ENCODE results near the gene C20orf202.

C20orf202 gene

DNA sequence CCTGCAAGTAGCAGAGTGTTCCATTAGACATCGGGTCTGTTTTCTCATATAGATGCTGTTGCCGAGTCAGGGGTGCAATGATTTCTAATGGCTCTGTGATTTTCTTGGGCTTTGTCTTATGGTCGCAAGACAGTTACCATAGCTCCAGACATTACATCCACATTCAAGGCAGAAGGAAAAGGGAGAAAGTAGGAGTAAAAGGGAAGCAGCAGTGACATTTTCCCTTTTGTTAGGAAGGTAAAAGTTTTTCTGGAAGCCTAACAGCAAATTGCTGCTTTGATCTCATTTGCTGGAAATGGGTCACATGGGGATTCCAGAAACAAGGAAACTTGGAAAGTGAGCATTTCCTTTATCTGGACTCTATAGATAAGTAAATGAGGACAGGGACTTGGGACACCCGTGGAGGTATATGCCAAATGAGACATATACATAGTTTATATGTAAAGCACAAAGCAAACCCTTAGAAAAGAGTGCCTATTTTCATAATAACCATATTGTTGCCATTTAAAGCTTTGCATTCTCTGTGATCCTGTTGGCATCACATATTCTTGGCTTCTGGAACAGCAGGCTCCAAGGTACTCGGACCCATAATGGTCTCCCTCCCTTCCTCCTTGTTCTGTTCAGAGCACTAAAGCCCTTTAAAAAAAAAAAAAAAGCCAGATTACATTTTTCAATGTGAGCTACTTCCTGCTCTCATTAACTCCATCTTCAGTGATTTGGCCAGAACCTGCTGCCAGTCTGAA is at the start of gene C20orf202:
Gene C20orf202 (plus strand): TSS at position 693 of the 743 bp plus-strand sequence. CDS start 132 bp downstream, outside the sequence.
- no peak for DNase-seq
- TF ChIP-seq POLR2A (IDR thresholded peaks at IDR 0.05; ENCODE audit: low read length): no peak
- TF ChIP-seq GATA1 (IDR thresholded peaks at IDR 0.05; ENCODE audit: low read depth, low read length): no peak

DNA sequence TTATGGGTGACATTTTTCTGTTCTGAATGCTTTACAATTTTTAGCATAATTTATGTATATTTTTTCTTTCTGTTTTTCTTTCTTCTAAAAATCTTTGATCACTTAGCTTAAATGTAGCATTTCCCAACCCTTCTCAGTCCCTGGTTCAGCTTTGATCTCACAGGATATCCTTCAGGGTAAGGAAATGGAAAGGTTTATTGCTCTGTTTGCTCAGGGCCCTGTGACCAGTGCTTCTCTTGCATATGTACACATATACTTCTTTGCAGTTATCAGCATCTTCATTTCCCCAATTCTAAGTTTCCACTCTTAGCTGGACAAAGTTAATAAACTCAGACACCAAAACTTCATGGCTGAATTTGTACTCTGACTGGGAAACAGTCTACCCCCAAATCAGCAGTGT is 49.0 kb upstream of the C20orf202 start:
- DNase-seq: no peak
- TF ChIP-seq GATA1 (IDR thresholded peaks at IDR 0.05; ENCODE audit: low read depth, low read length): no peak
- TF ChIP-seq POLR2A (IDR thresholded peaks at IDR 0.05; ENCODE audit: low read length): no peak

DNA sequence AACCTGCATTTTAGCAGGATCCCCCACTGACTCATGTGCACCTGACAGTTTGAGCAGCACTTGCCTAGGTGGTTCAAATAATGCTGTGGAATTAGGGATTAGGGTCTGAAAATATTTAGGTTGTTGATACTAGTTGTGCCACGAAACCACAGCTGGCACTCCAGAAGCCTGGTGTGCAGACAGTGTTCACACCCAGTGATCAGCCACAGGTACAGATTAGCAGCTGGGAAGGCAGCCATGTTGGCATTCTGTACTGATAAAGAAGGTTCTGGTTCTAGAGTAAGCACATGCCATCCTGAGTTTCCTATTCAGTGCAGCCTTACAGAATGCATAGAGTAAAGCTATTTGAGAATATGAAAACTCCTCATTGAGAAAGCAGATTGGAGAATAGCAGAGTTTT is 48.6 kb upstream of the C20orf202 start:
- DNase-seq: peak in 1 of 2 experiments; percentile 14
- no peak for TF ChIP-seq GATA1 (IDR thresholded peaks at IDR 0.05; ENCODE audit: low read depth, low read length)
- no peak for TF ChIP-seq POLR2A (IDR thresholded peaks at IDR 0.05; ENCODE audit: low read length)

- DNase-seq: no peak
- TF ChIP-seq POLR2A (IDR thresholded peaks at IDR 0.05; ENCODE audit: low read length) (no peak), GATA1 (IDR thresholded peaks at IDR 0.05; ENCODE audit: low read depth, low read length) (no peak)
Observed at GRCh38 chr20:1155342-1155741, 47.9 kb upstream of the C20orf202 start.

GRCh38 chr20:1160496-1160895 is 42.8 kb upstream of the C20orf202 start:
- DNase-seq: no peak
- TF ChIP-seq GATA1 (IDR thresholded peaks at IDR 0.05; ENCODE audit: low read depth, low read length) (no peak), POLR2A (IDR thresholded peaks at IDR 0.05; ENCODE audit: low read length) (no peak)

DNA sequence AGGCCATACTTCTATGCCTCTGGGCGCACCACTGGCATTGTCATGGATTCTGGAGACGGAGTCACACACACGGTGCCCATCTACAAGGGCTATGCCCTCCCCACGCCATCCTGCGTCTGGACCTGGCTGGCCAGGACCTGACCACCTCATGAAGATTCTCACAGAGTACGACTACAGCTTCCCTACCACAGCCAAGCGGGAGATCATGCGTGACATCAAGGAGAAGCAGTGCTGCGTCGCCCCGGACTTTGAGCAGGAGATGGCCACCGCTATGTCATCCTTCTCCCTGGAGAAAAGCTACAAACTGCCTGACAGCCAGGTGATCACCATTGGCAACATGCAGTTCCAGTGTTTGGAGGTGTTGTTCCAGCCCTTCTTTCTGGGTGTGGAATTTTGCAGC is 42.3 kb upstream of the C20orf202 start:
- TF ChIP-seq GATA1 (IDR thresholded peaks at IDR 0.05; ENCODE audit: low read depth, low read length) (no peak), POLR2A (IDR thresholded peaks at IDR 0.05; ENCODE audit: low read length) (no peak)
- DNase-seq: no peak

GRCh38 chr20:1163105-1163504 is 40.1 kb upstream of the C20orf202 start:
- TF ChIP-seq POLR2A (IDR thresholded peaks at IDR 0.05; ENCODE audit: low read length): no peak
- TF ChIP-seq GATA1 (IDR thresholded peaks at IDR 0.05; ENCODE audit: low read depth, low read length): no peak
- no peak for DNase-seq

DNA sequence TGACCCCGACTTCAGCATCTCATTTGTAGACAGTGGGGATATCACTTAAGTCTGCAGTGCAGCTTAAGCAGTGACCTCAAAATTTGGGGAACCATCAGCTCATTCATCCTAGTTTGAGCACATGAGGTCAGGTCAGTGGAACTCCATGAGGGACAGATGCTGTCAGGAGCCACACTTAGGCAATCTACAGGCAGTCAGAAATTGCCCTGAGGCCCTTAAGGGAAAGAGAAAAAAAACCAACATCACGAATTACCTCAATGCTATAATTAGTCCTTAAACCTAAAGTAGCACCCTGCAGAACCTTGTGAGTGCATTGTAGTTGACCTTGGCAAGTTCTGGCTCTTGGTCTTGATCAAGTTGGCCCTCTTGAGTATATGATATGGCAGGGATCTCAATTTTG is 39.6 kb upstream of the C20orf202 start:
- DNase-seq: no peak
- TF ChIP-seq GATA1 (IDR thresholded peaks at IDR 0.05; ENCODE audit: low read depth, low read length): no peak
- TF ChIP-seq POLR2A (IDR thresholded peaks at IDR 0.05; ENCODE audit: low read length): no peak

- TF ChIP-seq GATA1 (IDR thresholded peaks at IDR 0.05; ENCODE audit: low read depth, low read length): no peak
- no peak for TF ChIP-seq POLR2A (IDR thresholded peaks at IDR 0.05; ENCODE audit: low read length)
- peak; percentile 14 to 17 for DNase-seq
Observed at GRCh38 chr20:1164871-1165270, 38.4 kb upstream of the C20orf202 start.

DNA sequence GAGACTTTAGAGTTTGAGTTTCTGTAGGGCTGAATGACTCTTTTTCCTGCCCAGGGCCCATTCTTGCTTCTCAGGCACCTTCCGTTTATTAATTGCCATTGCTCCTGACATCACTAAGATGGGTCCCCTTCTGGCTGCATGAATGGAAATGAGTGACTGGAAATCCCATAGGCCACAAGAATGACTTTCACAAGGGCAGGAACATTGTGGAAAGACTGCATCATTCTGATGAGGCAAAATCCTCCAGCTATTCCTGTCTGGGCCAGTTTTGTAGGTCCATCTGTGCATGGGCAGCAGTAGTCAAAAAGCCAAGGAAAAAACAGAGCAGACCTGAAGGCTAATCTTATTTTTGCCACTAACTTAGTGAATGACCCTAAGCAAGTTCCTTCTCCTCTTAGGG is 37.7 kb upstream of the C20orf202 start:
- no peak for TF ChIP-seq POLR2A (IDR thresholded peaks at IDR 0.05; ENCODE audit: low read length)
- TF ChIP-seq GATA1 (IDR thresholded peaks at IDR 0.05; ENCODE audit: low read depth, low read length): no peak
- DNase-seq: no peak

DNA sequence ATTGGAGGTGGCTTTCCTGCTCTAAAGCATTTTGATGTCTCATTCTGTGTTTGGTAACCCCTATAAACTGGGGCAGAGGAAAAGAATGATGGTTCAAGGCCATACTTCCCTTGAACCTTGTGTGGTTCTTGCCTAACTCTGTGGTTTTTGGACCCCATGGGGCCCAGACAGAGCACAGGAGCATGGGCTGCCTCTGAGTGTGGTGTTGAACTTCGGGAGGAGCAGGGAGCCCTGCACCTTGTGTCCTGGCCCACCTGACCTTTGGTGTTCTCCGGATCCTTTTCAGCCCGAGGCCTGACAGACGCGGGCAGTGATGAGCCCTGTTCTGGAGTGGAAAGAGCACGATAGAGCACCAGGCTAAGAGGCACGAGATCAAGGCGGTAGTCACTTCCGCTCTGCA is 37.3 kb upstream of the C20orf202 start:
- DNase-seq: no peak
- TF ChIP-seq POLR2A (IDR thresholded peaks at IDR 0.05; ENCODE audit: low read length) (no peak), GATA1 (IDR thresholded peaks at IDR 0.05; ENCODE audit: low read depth, low read length) (no peak)

DNA sequence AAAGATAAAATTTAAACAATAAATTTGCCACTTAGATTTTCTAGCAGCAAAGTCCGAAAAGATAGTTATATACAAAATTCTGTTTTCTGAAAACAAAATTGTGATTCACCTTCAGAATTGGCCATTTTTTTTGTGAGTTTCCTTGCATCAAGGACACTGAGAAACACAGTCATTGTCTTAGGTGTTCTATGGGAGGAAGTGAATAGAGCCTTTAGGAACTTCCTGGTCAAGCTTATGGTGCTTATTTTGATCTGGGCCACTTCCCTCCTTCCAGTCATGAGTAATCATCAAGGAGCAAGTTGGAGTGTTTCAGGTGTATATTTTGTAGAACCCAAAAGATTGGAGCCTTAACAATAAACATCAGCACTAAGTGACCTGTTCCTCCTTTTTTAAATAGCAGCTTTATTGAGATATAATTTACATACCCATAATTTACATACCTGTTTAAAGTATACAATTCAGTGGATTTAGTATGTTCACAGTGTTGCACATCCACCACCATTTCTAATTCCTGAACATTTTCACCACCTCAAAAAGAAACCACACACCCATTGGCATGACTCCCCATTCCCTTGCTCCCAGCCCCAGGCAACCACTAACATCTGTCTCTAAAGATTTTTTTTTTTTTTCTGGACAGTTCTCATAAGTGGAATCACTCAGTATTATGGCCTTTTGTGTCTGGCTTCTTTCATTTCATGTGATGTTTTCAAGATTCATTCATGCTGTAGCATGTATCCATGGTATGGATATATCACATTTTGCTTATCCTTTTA is 36.1 kb upstream of the C20orf202 start:
- TF ChIP-seq GATA1 (IDR thresholded peaks at IDR 0.05; ENCODE audit: low read depth, low read length): no peak
- TF ChIP-seq POLR2A (IDR thresholded peaks at IDR 0.05; ENCODE audit: low read length): no peak
- no peak for DNase-seq

GRCh38 chr20:1169224-1169623 is 34.0 kb upstream of the C20orf202 start:
- TF ChIP-seq POLR2A (IDR thresholded peaks at IDR 0.05; ENCODE audit: low read length) (no peak), GATA1 (IDR thresholded peaks at IDR 0.05; ENCODE audit: low read depth, low read length) (no peak)
- DNase-seq: no peak

DNA sequence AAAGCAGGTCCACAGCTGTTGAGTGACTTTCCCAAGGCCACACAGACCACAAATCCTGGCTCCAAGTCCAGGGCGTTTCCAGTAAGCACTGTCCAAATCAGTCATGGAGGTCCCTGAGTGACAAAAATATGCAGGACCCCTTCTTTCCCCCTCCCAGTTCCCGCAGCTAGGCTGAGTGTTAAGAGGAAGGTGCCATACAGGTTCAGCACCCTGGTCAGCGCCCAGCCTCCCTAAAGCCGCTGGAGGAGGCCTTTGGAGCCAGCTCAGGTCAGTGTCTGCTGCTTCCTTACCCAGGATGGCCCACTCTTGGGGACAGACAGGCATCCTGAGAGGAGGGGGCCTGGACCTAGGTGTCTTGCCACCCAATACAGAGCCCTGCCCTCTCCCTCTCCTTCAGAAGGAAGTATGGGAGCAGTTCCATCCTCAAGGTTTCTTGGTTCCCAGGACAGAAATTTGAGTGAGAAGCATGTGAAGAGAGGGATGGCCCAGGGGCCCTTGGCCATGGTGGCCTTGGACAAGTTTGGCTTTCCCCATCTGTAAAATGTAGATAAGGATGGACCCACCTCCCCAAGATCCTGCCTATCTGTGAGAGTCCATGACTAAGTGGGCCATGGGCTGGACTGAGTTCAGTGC is 31.7 kb upstream of the C20orf202 start:
- TF ChIP-seq GATA1 (IDR thresholded peaks at IDR 0.05; ENCODE audit: low read depth, low read length) (no peak), POLR2A (IDR thresholded peaks at IDR 0.05; ENCODE audit: low read length) (no peak)
- DNase-seq: peak; percentile 72 to 81
